Astrocyte (in vitro differentiated cells and primary cell): ENCODE results near the gene STMN1. TPM values are rescaled to one million over a fixed set of nuclear protein-coding genes. Genes with fewer than 3 reads are reported as not detected.
"Not testable (repeated sequence)": the region's sequence is repeated elsewhere in the genome, so short reads cannot be mapped to it uniquely, and the experiment has no call there.

ENCODE experiments used
- DNase-seq: peaks from one replicate; pipeline ENCODE4 v3.0.0-alpha.2; 2010; ENCODE audit warnings: low read depth
- FAIRE-seq: peaks from 2 replicates; lab custom pipeline; 2011; peaks lifted over from hg19 to GRCh38; lab: Jason Lieb, UNC
- H2AFZ ChIP-seq: 2 replicates; pipeline ENCODE4 v1.6.0; 2012; ENCODE audit warnings: low read depth, low read length, inconsistent platforms
- H3K27ac ChIP-seq: 2 replicates; pipeline ENCODE4 v1.5.1; 2011; ENCODE audit warnings: low read depth, low read length, inconsistent platforms
- H3K27me3 ChIP-seq: 2 replicates; pipeline ENCODE4 v1.6.0; 2011; ENCODE audit warnings: low read length, inconsistent platforms; ENCODE audit not compliant: insufficient read depth
- H3K36me3 ChIP-seq: 2 replicates; pipeline ENCODE4 v1.5.1; 2011; ENCODE audit warnings: low read length, inconsistent platforms; ENCODE audit not compliant: insufficient read depth
- H3K4me1 ChIP-seq: 2 replicates; pipeline ENCODE4 v1.5.1; 2011; ENCODE audit warnings: low read length, inconsistent platforms; ENCODE audit not compliant: insufficient read depth
- H3K4me2 ChIP-seq: 2 replicates; pipeline ENCODE4 v1.6.0; 2012; ENCODE audit warnings: low read length, inconsistent platforms
- H3K4me3 ChIP-seq: 2 replicates; pipeline ENCODE4 v1.5.1; 2011; ENCODE audit warnings: low read depth, mild to moderate bottlenecking, low read length, inconsistent platforms; ENCODE audit not compliant: insufficient read depth
- H3K79me2 ChIP-seq: 2 replicates; pipeline ENCODE4 v1.6.0; 2012; ENCODE audit warnings: mild to moderate bottlenecking, low read length, inconsistent platforms; ENCODE audit not compliant: insufficient read depth
- H3K9ac ChIP-seq: 2 replicates; pipeline ENCODE4 v1.6.0; 2012; ENCODE audit warnings: mild to moderate bottlenecking, low read length, inconsistent platforms
- H3K9me3 ChIP-seq: 2 replicates; pipeline ENCODE4 v1.5.1; 2012; ENCODE audit warnings: low read depth, mild to moderate bottlenecking, low read length, inconsistent platforms; ENCODE audit not compliant: insufficient read depth
- H4K20me1 ChIP-seq: 2 replicates; pipeline ENCODE4 v1.6.0; 2012; ENCODE audit warnings: low read length, inconsistent platforms; ENCODE audit not compliant: insufficient read depth
- H3K27ac Mint-ChIP-seq: one replicate; pipeline ENCODE4 v1.8.0; 2021; ENCODE audit warnings: mild to moderate bottlenecking, mixed read lengths; ENCODE audit not compliant: unreplicated experiment
- H3K27me3 Mint-ChIP-seq: one replicate; pipeline ENCODE4 v1.8.0; 2021; ENCODE audit warnings: low read depth, mixed read lengths; ENCODE audit not compliant: unreplicated experiment
- H3K36me3 Mint-ChIP-seq: one replicate; pipeline ENCODE4 v1.8.0; 2021; ENCODE audit warnings: low read depth, mixed read lengths; ENCODE audit not compliant: unreplicated experiment
- H3K4me1 Mint-ChIP-seq: one replicate; pipeline ENCODE4 v1.8.0; 2021; ENCODE audit warnings: low read depth, mixed read lengths; ENCODE audit not compliant: unreplicated experiment
- H3K4me3 Mint-ChIP-seq: one replicate; pipeline ENCODE4 v1.8.0; 2021; ENCODE audit warnings: mild to moderate bottlenecking, moderate library complexity, mixed read lengths; ENCODE audit not compliant: unreplicated experiment
- H3K9me3 Mint-ChIP-seq: one replicate; pipeline ENCODE4 v1.8.0; 2021; ENCODE audit warnings: mild to moderate bottlenecking, mixed read lengths; ENCODE audit not compliant: unreplicated experiment
- CTCF ChIP-seq: IDR thresholded peaks from 2 replicates; pipeline ENCODE4 v1.5.1; 2011; ENCODE audit warnings: low read depth, mild to moderate bottlenecking, inconsistent platforms, low read length, moderate library complexity; ENCODE audit not compliant: insufficient read depth
- EZH2 ChIP-seq: IDR thresholded peaks from 2 replicates; pipeline ENCODE4 v1.6.1; 2012; ENCODE audit warnings: mild to moderate bottlenecking, low read length, inconsistent platforms; ENCODE audit not compliant: insufficient read depth
- total RNA-seq: library from RNA; stranded (reverse); gene quantifications from 2 replicates; pipeline ENCODE4 v1.2.1, GENCODE V29; 2021

The STMN1 gene
- total RNA-seq, 1 donor from 2014 or later, result 173 TPM

DNA sequence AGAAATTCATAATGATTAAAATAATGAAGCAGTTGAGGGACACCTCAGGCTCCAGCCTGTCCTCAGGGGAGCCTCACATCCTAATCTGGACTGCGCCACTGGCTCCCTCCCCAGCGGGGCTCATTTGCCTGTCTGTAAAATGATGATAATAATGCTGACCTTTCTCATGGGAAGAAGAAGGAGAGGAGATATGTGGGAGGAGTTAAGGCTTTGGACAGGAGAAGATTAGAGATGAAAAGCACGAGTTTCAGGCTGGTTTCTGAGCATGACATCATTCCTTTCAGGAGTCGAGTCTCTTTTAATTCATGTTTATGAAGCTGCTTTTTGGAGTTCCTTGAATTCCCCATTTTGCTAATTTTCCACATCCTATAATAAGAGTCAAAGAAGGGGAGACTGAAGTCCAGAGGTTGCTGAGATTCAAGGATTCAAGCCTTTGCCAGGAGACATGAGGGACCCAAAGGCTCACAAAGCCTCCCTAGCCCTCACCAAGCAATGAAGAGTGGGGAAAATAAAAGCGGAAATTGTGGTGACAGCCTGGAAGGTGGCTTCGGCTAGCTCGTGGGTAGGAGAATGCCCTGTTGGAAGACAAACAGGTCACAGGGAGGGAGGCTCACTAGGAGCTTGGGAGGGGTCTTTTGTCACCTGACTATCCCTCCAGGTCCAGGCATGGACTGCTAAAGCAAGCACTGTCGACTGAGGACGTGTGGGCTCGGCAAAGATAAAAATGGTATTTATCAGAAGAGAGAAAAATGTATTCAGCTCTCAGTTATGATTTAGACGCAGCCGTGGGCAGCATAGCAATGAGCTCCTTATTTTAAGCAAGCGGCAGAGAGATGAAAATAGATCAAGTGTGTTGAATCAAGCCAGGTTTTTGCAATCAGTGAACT, 27.5 kb upstream of the STMN1 start:
- H3K36me3 ChIP-seq, result no peaks in the 10 kb centered on the region
- Mint-ChIP-seq H3K9me3 (no peaks in the 10 kb centered on the region), H3K4me3 (no peak overlapping the region), H3K36me3 (no peaks in the 10 kb centered on the region), H3K27ac (no peak overlapping the region), H3K4me1 (peaks cover 5% of the 10 kb centered on the region), H3K27me3 (peaks cover 30% of the 10 kb centered on the region)
- no peaks in the 10 kb centered on the region for H4K20me1 ChIP-seq
- H3K27ac ChIP-seq, result no peak overlapping the region
- H3K27me3 ChIP-seq, result peaks cover 6% of the 10 kb centered on the region
- H3K4me2 ChIP-seq, result no peak overlapping the region
- TF ChIP-seq EZH2 (no peak), CTCF (no peak)
- no peaks in the 10 kb centered on the region for H3K79me2 ChIP-seq
- DNase-seq (no peak), FAIRE-seq (no peak)
- H3K9ac ChIP-seq, result no peak overlapping the region
- no peak overlapping the region for H2AFZ ChIP-seq
- H3K9me3 ChIP-seq, result no peaks in the 10 kb centered on the region
- no peak overlapping the region for H3K4me3 ChIP-seq
- no peaks in the 10 kb centered on the region for H3K4me1 ChIP-seq

GRCh38 chr1:25932811-25933400, 26.7 kb upstream of the STMN1 start:
- H3K4me3 Mint-ChIP-seq, H3K27ac ChIP-seq, H3K36me3 Mint-ChIP-seq: not testable (repeated sequence)

GRCh38 chr1:25932321-25932720, 26.1 kb upstream of the STMN1 start:
- no peak overlapping the region for H3K9ac ChIP-seq
- peaks cover 5% of the 10 kb centered on the region for H3K4me1 Mint-ChIP-seq
- H3K4me3 ChIP-seq, result no peak overlapping the region
- no peaks in the 10 kb centered on the region for H4K20me1 ChIP-seq
- TF ChIP-seq EZH2 (no peak), CTCF (no peak)
- no peak for FAIRE-seq
- no peak overlapping the region for H3K27ac Mint-ChIP-seq
- no peak overlapping the region for H3K4me2 ChIP-seq
- no peaks in the 10 kb centered on the region for H3K79me2 ChIP-seq
- H3K4me3 Mint-ChIP-seq, result no peak overlapping the region
- no peaks in the 10 kb centered on the region for H3K9me3 ChIP-seq
- no peaks in the 10 kb centered on the region for H3K36me3 Mint-ChIP-seq
- no peak overlapping the region for H3K27ac ChIP-seq
- no peak overlapping the region for H2AFZ ChIP-seq
- H3K9me3 Mint-ChIP-seq, result no peaks in the 10 kb centered on the region
- H3K36me3 ChIP-seq, result no peaks in the 10 kb centered on the region
- peaks cover 30% of the 10 kb centered on the region for H3K27me3 Mint-ChIP-seq
- DNase-seq, result no peak
- H3K4me1 ChIP-seq, result no peaks in the 10 kb centered on the region
- H3K27me3 ChIP-seq, result peaks cover 6% of the 10 kb centered on the region

More at GRCh38 chr1:25932811-25933400, 26.7 kb upstream of the STMN1 start:
- H3K79me2 ChIP-seq, H3K9ac ChIP-seq, H3K4me3 ChIP-seq, H3K4me2 ChIP-seq, DNase-seq, H3K27me3 ChIP-seq, H3K27ac Mint-ChIP-seq, H3K9me3 ChIP-seq, H3K4me1 ChIP-seq, H3K4me1 Mint-ChIP-seq, H3K36me3 ChIP-seq, FAIRE-seq, H3K9me3 Mint-ChIP-seq, H2AFZ ChIP-seq, H4K20me1 ChIP-seq: not testable (repeated sequence)
- H3K27me3 Mint-ChIP-seq, result peaks cover 30% of the 10 kb centered on the region
